Activated T-helper 17 cell treated with anti-CD3 and anti-CD28 coated beads, Interleukin-2, amount 50 U/mL, for 72 hours (primary cell): ENCODE results near the gene ZNF335. TPM values are rescaled to one million over a fixed set of nuclear protein-coding genes. Genes with fewer than 3 reads are reported as not detected.
"Not testable (repeated sequence)": the region's sequence is repeated elsewhere in the genome, so short reads cannot be mapped to it uniquely, and the experiment has no call there.

Experiments
- ATAC-seq: fragments of 150-1000 bp; cut with Tn5 transposase; replicated peaks from 2 replicates; pipeline ENCODE4 v1.10.0; 2021; ENCODE audit warnings: mild to moderate bottlenecking, moderate library complexity
- H3K27ac Mint-ChIP-seq: one replicate; pipeline ENCODE4 v1.8.0; 2022; ENCODE audit warnings: mixed read lengths
- H3K27me3 Mint-ChIP-seq: one replicate; pipeline ENCODE4 v1.8.0; 2022; ENCODE audit warnings: mixed read lengths
- H3K36me3 Mint-ChIP-seq: one replicate; pipeline ENCODE4 v1.8.0; 2022; ENCODE audit warnings: low read depth, mild to moderate bottlenecking, mixed read lengths
- H3K4me1 Mint-ChIP-seq: one replicate; pipeline ENCODE4 v1.8.0; 2022; ENCODE audit warnings: mixed read lengths
- H3K4me3 Mint-ChIP-seq: one replicate; pipeline ENCODE4 v1.8.0; 2022; ENCODE audit warnings: mild to moderate bottlenecking, mixed read lengths
- H3K9me3 Mint-ChIP-seq: one replicate; pipeline ENCODE4 v1.8.0; 2022; ENCODE audit warnings: mixed read lengths
- total RNA-seq, 2 donors: library from RNA; stranded (reverse); gene quantifications; one replicate each; pipeline ENCODE4 v1.2.3, GENCODE V29; 2022

The ZNF335 gene
- total RNA-seq, 2 donors from 2014 or later, result 46.0 to 53.9 TPM

DNA sequence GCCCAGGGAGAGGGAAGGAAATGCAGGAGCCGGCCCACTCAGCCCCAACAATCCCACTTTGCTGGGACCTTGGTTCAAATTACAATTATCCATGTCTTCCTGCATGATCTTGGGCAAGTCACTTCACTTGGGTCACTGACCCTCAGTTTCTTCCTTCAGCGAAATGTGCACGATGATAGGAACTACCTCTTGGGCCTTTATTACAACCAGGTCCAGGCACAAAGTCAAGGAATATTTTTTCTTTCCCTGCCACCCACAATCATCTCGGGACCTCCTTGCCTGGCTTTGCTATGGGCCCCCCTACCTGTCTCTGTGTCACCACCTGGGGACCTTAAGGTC, 59.7 kb downstream of the ZNF335 start:
- H3K4me1 Mint-ChIP-seq, result peaks cover 7% of the 10 kb centered on the region
- H3K36me3 Mint-ChIP-seq, result no peaks in the 10 kb centered on the region
- no peak overlapping the region for H3K27ac Mint-ChIP-seq
- peak overlapping the region; percentile 66 for H3K4me3 Mint-ChIP-seq
- no peak for ATAC-seq
- no peaks in the 10 kb centered on the region for H3K9me3 Mint-ChIP-seq
- H3K27me3 Mint-ChIP-seq, result peaks cover 6% of the 10 kb centered on the region

DNA sequence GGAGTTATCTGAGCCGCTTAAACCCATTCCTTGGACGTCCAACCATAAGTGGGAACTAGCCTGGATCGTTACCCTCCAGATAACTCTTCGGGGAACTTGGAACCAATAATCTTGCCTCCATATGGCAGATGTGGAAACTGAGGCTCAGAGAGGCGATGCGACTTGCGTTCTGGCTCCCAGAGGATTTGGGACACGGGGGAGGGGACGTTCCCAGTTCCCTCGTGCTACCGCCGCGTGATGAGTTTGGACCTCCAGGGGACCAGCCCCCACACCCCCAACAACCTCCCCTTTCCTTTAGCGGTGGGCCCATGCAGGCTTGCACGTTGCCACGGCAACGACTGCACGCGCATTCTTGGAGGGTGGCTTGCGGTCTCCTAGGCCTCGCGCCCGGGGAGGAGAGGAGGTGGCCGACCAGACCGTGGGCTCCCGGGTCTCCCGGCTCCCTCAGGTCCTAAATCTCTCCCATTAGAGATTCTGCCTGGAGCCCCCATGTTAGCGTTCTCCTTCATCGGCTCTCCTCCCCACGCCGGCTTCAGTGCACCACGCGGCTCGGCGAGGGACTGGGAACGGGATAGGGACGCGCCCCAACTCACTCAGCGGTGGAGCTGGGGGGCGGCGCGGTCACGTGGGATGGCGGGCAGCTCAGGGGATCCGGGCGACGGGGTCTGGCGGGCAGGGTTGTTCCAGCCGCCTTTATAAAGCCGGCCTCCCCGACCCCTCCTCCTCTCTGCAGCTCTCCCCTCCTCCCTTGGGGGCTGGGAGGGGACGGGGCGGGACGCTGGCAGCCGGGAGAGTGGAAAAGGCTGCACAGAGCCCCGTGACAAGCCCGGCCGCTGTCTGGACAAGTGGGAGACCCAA, 60.3 kb downstream of the ZNF335 start, which contains the start of gene PLTP:
TSS of gene PLTP (minus strand) at position 670 of the 858 bp plus-strand sequence. CDS start 703 bp downstream, outside the sequence.
- Mint-ChIP-seq H3K9me3 (no peaks in the 10 kb centered on the region), H3K4me1 (peaks cover 7% of the 10 kb centered on the region), H3K4me3 (peak within 1 kb of the TSS; percentile 66), H3K27me3 (peaks cover 3% of the 10 kb centered on the region), H3K36me3 (no peaks in the 10 kb centered on the region), H3K27ac (peak within 1 kb of the TSS; percentile 55)
- no peak for ATAC-seq

DNA sequence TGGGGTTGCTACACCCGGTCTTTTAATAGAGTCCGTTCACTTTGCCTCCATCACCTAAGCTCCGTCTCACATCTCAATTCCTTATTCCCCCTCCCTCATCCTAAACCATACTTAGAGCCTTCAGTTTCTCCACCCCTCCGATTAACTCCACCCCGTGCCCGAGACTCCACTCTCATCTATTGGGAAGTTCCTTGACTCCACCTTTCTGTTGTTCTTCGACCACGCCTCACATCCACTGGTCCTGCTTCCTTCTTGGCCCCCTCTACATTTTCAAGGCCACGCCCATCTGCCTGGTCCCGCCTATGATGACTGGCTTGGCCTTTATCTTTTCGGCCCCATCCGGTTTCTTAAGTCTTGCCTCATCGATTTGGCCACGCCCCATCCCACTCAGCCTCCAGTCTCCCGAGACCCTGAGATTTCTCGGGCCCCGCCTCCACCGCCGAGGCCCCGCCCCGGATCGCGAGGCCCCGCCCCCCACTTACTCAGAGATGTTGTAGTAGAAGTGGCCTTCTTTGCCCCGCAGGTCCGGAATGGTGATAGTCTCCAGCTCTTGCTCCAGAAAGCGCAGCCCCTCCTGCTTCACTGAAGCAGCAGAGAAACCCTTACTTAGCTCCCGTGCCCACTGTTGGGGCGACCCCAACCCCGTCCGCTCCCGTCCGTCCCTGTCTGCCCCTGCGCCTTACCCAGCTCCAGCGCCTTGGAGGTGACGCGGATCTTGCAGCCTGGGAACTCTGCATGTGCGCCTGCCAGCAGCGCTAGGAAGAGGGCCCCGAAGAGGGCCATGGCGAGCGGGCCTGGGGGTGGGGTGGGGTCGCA, 61.1 kb downstream of the ZNF335 start:
- Mint-ChIP-seq H3K4me1 (peaks cover 7% of the 10 kb centered on the region), H3K36me3 (no peaks in the 10 kb centered on the region)
- peak; percentile 96 for ATAC-seq

DNA sequence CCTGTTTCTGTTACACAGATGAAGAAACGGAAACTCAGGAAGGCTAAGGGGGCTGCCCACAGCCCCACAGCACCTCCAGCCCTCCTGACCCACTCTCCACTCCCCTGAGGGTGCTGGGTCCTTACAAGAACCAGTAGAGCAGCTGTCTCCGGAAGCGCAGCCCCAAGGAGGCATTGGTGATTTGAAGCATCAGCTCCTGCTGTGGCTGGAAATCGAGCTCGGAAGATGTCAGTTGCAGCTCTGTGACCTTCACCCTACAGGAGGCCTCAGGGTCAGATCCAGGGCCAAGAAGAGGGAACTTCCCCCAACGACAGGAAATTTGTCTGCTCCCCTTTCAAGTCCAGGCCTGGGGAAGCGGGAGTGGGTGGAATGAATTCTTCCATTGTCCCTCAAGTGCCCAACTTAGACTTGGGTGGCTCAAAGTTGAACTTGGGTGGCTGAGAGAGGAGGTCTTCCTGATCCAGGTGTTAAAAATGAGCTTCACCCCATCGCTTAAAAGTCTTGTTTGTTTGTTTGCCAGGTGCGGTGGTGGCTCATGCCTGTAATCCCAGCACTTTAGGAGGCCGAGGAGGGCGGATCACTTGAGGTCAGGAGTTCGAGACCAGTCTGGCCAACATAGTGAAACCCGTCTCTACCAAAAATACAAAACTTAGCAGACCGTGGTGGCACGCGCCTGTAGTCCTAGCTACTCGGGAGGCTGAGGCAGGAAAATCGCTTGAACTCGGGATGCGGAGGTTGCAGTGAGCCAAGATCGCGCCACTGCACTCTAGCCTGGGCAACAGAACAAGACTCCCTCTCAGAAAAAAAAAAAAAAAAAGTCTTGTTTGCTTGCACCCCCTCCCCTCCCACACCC, 62.0 kb downstream of the ZNF335 start:
- Mint-ChIP-seq H3K4me3 (peak overlapping the region; percentile 66), H3K4me1 (peaks cover 7% of the 10 kb centered on the region), H3K27ac (peak overlapping the region; percentile 55), H3K27me3 (no peaks in the 10 kb centered on the region), H3K9me3 (no peaks in the 10 kb centered on the region), H3K36me3 (no peaks in the 10 kb centered on the region)
- no peak for ATAC-seq

More for the DNA sequence above, 61.1 kb downstream of the ZNF335 start:
- Mint-ChIP-seq H3K27ac (peak overlapping the region; percentile 55), H3K4me3 (peak overlapping the region; percentile 66), H3K9me3 (no peaks in the 10 kb centered on the region), H3K27me3 (peaks cover under 1% of the 10 kb centered on the region)

DNA sequence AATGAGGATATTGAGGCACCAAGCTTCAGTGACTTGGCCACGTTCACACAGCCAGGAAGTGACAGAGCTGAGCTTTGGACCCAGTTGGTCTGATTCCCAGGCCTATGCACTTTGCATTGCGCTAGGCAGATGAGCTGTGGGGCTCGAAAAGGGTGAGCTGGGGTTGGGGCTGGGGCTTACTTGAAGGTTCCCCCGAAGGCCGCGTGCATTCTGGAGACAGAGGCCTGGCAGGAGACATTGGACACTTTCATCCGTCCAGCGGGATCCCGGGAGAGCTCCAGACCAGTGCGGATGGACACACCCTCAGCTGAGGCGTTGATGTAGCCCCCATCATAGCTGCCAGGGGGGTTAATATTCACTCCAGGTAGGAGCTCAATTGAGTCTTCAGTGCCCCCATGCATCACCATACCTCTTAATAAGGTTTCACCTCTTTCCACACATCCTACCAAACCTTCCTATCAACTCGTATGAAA, 62.6 kb downstream of the ZNF335 start:
- no peaks in the 10 kb centered on the region for H3K27me3 Mint-ChIP-seq
- H3K9me3 Mint-ChIP-seq, result no peaks in the 10 kb centered on the region
- H3K27ac Mint-ChIP-seq, result no peak overlapping the region
- H3K36me3 Mint-ChIP-seq, result no peaks in the 10 kb centered on the region
- no peak for ATAC-seq
- no peak overlapping the region for H3K4me3 Mint-ChIP-seq
- peaks cover 7% of the 10 kb centered on the region for H3K4me1 Mint-ChIP-seq

DNA sequence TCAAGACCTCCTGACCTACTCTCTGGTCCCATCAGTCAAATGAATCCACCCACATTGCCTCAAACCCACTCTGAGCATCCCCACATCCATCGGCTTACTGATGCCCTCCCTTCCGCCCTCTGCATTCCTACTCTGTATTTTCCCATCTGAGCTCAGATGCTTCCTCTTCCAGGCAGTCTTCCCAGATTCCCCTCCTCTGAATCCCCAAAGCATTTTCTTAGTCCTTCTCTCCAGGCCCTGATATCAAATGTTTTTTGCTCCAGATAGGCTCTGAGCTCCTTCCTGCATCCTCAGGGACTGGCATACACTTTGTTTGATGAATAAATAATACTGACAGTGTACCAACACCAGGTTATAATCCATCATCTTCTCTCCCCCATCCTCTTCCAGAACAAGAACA, 63.9 kb downstream of the ZNF335 start:
- H3K9me3 Mint-ChIP-seq, result no peaks in the 10 kb centered on the region
- H3K27ac Mint-ChIP-seq, result no peak overlapping the region

DNA sequence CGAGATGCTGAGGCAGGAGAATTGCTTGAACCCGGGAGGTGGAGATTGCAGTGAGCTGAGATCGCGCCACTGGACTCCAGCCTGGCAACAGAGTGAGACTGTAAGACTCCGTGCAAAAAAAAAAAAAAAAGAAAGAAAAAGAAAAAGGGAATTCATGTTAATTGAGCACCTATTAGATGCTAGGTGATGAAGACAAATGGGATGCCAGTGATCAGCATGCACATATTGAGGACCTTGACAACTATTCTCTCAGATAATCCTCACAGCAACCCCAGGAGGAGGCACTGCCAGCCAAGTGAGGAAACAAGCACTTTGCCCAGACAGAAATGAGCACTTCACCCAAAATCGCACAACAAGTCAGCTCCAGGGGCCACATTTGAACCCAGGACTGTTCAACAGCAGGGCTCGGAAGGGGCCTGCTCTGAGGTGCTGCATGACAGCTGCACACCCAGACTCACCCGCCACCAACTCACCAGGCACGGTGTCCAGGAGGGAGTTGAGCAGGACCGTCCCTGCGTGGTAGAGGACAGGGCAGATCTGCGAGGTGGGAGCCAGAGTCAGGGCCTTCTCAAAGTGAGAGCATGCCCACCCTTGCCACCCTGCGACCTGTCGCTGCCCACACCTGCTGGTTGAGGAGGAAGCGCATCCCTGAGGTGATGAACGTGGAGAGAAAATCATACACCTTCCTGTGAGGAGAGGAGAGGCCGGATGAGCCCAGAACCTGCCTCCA, 64.6 kb downstream of the ZNF335 start:
- Mint-ChIP-seq H3K27me3 (no peaks in the 10 kb centered on the region), H3K27ac (no peak overlapping the region), H3K36me3 (no peaks in the 10 kb centered on the region), H3K4me3 (no peak overlapping the region), H3K9me3 (no peaks in the 10 kb centered on the region), H3K4me1 (peaks cover 7% of the 10 kb centered on the region)
- ATAC-seq, result no peak

More for the DNA sequence above, 63.9 kb downstream of the ZNF335 start:
- no peak for ATAC-seq
- no peaks in the 10 kb centered on the region for H3K27me3 Mint-ChIP-seq
- no peaks in the 10 kb centered on the region for H3K36me3 Mint-ChIP-seq
- H3K4me1 Mint-ChIP-seq, result peaks cover 7% of the 10 kb centered on the region
- no peak overlapping the region for H3K4me3 Mint-ChIP-seq

DNA sequence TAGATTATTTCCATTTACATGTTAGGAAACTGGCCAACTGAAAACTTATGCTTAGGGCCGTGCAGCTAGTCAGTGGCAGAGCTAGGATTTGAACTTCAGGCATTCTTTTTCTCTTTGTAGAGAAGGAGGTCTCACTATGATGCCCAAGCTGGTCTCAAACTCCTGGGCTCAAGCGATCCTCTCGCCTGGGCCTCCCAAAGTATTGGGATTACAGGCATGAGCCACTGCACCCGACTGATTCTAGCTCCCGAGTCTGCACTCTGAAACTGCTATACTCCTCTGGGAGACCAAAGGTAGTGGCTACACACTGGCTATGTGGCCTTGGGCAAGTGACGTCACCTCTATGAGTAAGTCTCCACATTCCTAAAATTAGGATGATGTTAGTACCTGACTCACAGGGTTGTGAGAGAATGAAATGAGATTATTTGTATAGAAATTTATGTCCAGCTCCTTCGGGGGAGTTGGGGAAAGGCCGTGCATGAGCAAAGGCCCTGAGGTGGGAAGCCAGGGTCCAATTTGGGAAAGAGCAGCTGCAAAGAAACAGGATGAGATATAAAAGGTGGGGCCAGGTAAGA, 66.4 kb downstream of the ZNF335 start:
- Mint-ChIP-seq H3K9me3 (no peaks in the 10 kb centered on the region), H3K36me3 (no peaks in the 10 kb centered on the region), H3K27me3 (no peaks in the 10 kb centered on the region), H3K4me3 (no peak overlapping the region), H3K4me1 (peaks cover 3% of the 10 kb centered on the region), H3K27ac (no peak overlapping the region)
- no peak for ATAC-seq

DNA sequence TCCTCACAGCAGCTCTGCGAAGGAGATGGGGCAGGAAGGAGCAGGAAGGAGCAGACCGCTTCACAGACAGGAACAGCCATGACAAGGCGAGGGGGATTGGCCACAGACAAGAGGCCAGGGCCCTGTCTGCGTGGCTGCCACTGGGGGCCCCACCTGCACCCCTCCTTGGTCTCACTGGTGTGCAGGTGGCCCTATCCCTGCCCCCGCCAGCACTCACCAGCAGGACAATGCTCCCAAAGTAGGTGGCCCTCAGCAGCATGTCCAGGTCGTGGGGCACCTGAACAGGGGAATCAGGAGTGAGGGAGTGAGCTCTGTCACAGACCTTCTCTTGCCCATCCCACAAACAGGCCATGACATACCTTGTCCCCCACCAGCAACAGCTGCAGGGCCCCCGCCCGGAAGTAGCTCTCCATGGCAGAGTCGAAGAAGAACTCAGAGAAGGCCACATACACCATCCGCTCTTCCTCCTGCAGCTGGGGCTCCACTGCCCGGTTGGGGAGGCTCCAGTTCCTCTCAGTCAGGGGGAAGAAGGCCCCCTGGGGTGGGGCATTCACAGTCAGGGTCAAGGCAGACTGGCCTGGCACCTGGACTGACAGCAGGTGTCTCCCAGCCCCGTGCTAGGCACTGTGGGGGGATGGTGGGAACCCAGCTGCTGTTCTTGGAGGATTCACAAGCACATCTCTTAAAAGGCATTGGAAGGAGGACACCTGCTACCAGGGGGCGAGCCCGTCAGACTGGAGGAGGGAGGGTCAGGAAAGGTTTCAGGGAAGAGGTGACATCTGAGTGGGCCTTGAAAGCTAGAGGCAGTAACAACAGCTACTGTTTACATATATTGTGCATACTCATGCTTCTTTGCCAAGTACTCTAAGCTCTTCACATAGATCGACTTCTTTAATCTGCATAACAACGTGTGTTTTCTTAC, 67.2 kb downstream of the ZNF335 start:
- H3K4me1 Mint-ChIP-seq, result no peaks in the 10 kb centered on the region
- no peaks in the 10 kb centered on the region for H3K9me3 Mint-ChIP-seq
- no peak overlapping the region for H3K4me3 Mint-ChIP-seq
- ATAC-seq, result no peak
- H3K27me3 Mint-ChIP-seq, result no peaks in the 10 kb centered on the region
- H3K27ac Mint-ChIP-seq, result no peak overlapping the region
- H3K36me3 Mint-ChIP-seq, result no peaks in the 10 kb centered on the region

DNA sequence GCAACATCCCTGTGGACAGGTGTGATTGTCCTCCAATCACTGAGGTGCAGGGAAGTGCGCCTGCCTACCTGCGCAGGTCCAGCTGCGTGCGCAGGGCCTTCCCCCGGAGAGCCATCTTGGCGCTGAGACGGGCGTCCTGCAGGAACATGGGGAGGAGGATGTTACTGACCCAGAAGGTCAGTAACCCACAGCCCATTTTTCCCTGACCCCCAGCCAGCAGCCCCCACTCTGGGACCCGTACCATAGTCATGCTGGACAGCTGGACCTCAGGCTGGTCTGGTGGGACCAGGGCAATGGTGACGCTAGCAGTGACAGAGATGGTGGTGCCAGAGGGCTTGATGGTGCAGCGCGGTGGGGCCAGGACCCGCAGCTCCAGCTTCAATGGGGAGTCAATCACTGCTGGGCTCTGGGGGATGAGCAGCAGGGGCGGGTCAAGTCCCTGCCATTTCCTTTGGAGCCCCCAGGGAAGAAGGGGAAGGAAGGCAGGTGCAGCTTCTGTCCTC, 69.8 kb downstream of the ZNF335 start:
- H3K4me3 Mint-ChIP-seq, result no peak overlapping the region
- no peaks in the 10 kb centered on the region for H3K27me3 Mint-ChIP-seq
- H3K36me3 Mint-ChIP-seq, result peaks cover 15% of the 10 kb centered on the region
- H3K27ac Mint-ChIP-seq, result no peak overlapping the region
- H3K9me3 Mint-ChIP-seq, result no peaks in the 10 kb centered on the region
- ATAC-seq, result no peak
- H3K4me1 Mint-ChIP-seq, result no peaks in the 10 kb centered on the region

DNA sequence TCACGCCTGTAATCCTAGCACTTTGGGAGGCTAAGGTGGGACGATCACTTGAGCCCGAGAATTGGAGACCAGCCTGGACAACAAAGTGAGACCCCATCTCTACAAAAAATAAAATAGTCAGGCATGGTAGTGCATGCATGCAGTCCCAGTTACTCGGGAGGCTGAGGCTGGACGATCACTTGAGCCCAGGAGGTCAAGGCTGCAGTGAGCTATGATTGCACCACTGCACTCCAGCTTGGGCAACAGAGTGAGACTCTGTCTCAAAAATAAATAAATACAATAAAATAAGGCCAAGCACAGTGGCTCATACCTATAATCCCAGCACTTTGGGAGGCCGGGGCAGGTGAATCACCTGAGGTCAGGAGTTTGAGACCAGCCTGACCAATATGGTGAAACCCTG, 70.7 kb downstream of the ZNF335 start:
- ATAC-seq, H3K27ac Mint-ChIP-seq, H3K4me1 Mint-ChIP-seq, H3K9me3 Mint-ChIP-seq, H3K4me3 Mint-ChIP-seq, H3K27me3 Mint-ChIP-seq: not testable (repeated sequence)
- H3K36me3 Mint-ChIP-seq, result peaks cover 24% of the 10 kb centered on the region

DNA sequence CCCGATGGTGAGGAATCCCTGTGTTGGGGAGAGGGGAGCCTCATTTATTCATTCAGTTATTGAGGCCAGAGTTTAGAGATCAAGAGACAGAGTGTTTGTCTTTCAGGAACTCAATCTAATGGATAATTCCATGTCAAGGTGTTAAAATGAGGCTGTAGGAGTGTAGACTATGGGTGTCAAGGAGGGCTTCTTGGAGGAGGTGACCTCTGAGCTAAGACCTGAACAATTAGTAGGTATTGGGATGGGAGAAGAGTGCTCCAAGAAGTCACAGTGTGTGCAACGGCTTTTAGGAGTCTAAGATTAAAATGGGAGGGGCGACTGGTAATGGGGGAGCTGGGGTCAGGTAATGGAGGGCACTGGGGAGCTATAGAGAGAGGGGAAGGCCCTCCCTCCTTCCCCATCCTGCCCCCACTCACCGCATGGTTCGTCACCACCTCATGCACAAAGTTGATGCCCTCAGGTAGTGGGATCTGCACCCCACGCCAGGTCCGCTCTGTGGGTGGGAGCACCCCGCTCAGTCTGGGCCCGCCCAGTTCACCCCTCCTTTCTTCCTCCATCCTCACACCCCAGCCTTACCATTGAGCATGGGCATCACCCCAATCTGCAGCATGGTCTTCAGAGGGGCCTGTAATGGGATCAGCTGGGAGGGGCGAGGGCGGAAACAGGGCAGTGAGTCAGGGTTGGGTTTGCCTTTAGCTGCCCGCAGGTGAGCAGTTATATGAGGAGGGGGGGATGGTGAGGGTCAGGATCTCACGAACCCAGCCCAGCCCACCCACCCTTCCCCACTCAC, 72.8 kb downstream of the ZNF335 start:
- H3K9me3 Mint-ChIP-seq, result no peaks in the 10 kb centered on the region
- no peak overlapping the region for H3K27ac Mint-ChIP-seq
- peaks cover 1% of the 10 kb centered on the region for H3K4me1 Mint-ChIP-seq
- no peak overlapping the region for H3K4me3 Mint-ChIP-seq
- ATAC-seq, result no peak
- peaks cover 40% of the 10 kb centered on the region for H3K36me3 Mint-ChIP-seq
- H3K27me3 Mint-ChIP-seq, result no peaks in the 10 kb centered on the region
